Esophagus squamous epithelium (tissue), 4 donors: ENCODE measurements around the gene FOLR2.

Experiments used
- POLR2A ChIP-seq, 4 donors: fragments of 450-650 bp; IDR thresholded peaks; one replicate each; pipeline ENCODE4 v1.6.1; 2017; ENCODE audit warnings: antibody characterized with exemption in 4 of 4, mild to moderate bottlenecking in 4 of 4, moderate library complexity in 3 of 4
- TF ChIP-seq, protein P1 (sequence below), 6 experiments: fragments of 450-650 bp in 4 of 6; fragments of 200-600 bp in 2 of 6; sonication (generic) in 2 of 6; IDR thresholded peaks; one replicate each; pipeline ENCODE4 v1.5.1; 2016 to 2019; ENCODE audit warnings: antibody characterized with exemption in 6 of 6, mild to moderate bottlenecking in 4 of 6, moderate library complexity in 4 of 6

GRCh38 chr11:72203163-72203562, 13.4 kb upstream of the FOLR2 start:
- TF ChIP-seq, protein P1, sequence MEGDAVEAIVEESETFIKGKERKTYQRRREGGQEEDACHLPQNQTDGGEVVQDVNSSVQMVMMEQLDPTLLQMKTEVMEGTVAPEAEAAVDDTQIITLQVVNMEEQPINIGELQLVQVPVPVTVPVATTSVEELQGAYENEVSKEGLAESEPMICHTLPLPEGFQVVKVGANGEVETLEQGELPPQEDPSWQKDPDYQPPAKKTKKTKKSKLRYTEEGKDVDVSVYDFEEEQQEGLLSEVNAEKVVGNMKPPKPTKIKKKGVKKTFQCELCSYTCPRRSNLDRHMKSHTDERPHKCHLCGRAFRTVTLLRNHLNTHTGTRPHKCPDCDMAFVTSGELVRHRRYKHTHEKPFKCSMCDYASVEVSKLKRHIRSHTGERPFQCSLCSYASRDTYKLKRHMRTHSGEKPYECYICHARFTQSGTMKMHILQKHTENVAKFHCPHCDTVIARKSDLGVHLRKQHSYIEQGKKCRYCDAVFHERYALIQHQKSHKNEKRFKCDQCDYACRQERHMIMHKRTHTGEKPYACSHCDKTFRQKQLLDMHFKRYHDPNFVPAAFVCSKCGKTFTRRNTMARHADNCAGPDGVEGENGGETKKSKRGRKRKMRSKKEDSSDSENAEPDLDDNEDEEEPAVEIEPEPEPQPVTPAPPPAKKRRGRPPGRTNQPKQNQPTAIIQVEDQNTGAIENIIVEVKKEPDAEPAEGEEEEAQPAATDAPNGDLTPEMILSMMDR (IDR thresholded peaks at IDR 0.05), result no peak
- no peak for TF ChIP-seq POLR2A (IDR thresholded peaks at IDR 0.05)
